ENCODE data around the gene CYB561. TPM values are rescaled to one million over a fixed set of nuclear protein-coding genes. Genes with fewer than 3 reads are reported as not detected.

Gene CYB561
- polyA plus RNA-seq, 3 donors = 5.2 to 11.8 (median 8.3) TPM

DNA sequence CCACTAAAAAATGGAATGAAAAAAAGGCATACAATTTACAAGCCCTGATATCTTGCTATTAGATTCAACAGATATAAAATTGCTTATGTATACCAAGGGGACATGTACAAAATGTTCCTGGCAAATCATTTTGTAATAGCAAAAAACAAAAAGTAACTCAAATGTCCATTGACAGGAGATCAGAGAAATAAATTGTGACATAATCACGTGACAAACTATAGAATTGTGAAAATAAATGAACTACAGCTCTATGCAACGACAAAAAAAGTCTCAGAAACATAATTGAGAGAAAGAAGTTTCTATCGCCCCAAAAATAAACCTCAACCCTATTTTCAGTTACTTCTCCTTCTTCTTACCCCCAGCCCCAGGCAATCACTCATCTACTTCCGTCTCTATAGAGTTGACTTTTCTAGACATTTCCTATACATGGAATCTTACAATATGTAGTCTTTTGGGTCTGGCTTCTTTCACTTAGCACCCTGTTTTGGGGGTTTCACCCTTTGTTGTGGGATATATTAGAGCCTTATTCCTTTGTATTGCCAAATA lies 18.7 kb upstream of the CYB561 start:
- intact Hi-C loops (cut with micrococcal nuclease) = no loop called here

DNA sequence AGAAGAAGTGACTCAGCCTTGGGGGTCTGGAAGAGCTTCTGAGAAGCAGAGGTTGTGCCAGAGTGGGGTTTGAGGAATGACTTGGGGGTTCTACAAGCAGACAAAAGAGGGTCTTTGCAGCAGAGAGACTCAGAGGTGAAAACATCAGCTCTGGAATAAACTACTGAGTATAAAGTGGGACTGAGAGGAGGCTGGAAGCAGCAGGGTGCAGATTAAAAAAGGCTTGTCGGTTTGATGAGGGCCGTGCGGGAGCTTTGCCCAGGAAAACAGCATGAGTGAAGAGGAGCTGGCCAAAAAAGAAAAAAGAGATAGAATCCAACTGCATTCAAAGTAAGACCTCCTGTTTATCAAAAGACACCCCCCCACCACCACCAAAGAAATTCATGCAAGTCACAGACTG lies 17.7 kb upstream of the CYB561 start:
- H3K4me3 Mint-ChIP-seq = no peak overlapping the region
- Histone ChIP-seq H3K9ac (ENCODE audit: insufficient read depth, low read length, poor library complexity, severe bottlenecking) (no peak overlapping the region), H3K4me2 (replicated peaks; ENCODE audit: extremely low read depth, low read length, poor library complexity, severe bottlenecking) (no peak overlapping the region), H3K36me3 (replicated peaks in 1 of 2; ENCODE audit: control insufficient read depth in 1 of 2, insufficient read depth in 2 of 2, low read length in 2 of 2) (no peaks in the 10 kb centered on the region), H4K20me1 (ENCODE audit: insufficient read depth, low read length) (no peaks in the 10 kb centered on the region), H3K79me2 (ENCODE audit: insufficient read depth, low read length) (no peaks in the 10 kb centered on the region), H3K9me3 (replicated peaks in 1 of 2; ENCODE audit: control insufficient read depth in 1 of 2, insufficient read depth in 1 of 2, low read length in 2 of 2) (no peaks in the 10 kb centered on the region), H3K27me3 (ENCODE audit: control insufficient read depth in 2 of 2, insufficient read depth in 2 of 2, low read length in 2 of 2) (no peaks in the 10 kb centered on the region), H3K4me1 (ENCODE audit: control insufficient read depth in 1 of 2, insufficient read depth in 2 of 2, low read length in 2 of 2) (peaks cover 25 to 35% of the 10 kb centered on the region in 2 donors), H2AFZ (ENCODE audit: insufficient read depth, low read depth, low read length, poor library complexity, severe bottlenecking) (no peak overlapping the region), H3K4me3 (replicated peaks in 1 of 3; ENCODE audit: low read depth in 2 of 3, low read length in 3 of 3) (no peak overlapping the region), H3K27ac (ENCODE audit: low read depth in 1 of 2, low read length in 2 of 2) (no peak overlapping the region)
- peaks cover 32% of the 10 kb centered on the region for H3K4me1 Mint-ChIP-seq
- peaks cover 0 to 2% of the 10 kb centered on the region in 2 donors for H3K36me3 Mint-ChIP-seq
- peaks cover 2 to 3% (median 3%) of the 10 kb centered on the region in 3 donors for H3K27me3 Mint-ChIP-seq (ENCODE audit: low read depth in 3 of 3)
- intact Hi-C loops (cut with micrococcal nuclease) = no loop called here
- no peak for DNase-seq
- TF ChIP-seq, protein P1, sequence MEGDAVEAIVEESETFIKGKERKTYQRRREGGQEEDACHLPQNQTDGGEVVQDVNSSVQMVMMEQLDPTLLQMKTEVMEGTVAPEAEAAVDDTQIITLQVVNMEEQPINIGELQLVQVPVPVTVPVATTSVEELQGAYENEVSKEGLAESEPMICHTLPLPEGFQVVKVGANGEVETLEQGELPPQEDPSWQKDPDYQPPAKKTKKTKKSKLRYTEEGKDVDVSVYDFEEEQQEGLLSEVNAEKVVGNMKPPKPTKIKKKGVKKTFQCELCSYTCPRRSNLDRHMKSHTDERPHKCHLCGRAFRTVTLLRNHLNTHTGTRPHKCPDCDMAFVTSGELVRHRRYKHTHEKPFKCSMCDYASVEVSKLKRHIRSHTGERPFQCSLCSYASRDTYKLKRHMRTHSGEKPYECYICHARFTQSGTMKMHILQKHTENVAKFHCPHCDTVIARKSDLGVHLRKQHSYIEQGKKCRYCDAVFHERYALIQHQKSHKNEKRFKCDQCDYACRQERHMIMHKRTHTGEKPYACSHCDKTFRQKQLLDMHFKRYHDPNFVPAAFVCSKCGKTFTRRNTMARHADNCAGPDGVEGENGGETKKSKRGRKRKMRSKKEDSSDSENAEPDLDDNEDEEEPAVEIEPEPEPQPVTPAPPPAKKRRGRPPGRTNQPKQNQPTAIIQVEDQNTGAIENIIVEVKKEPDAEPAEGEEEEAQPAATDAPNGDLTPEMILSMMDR (IDR thresholded peaks at IDR 0.05) = no peak
- H3K27ac Mint-ChIP-seq = no peak overlapping the region
- 100% methylated on average over 1 of the region's 3 CpGs for WGBS (ENCODE audit: insufficient coverage)
- no peaks in the 10 kb centered on the region for H3K9me3 Mint-ChIP-seq

More for the DNA sequence above, 18.7 kb upstream of the CYB561 start:
- H3K4me3 ChIP-seq (replicated peaks in 1 of 3; ENCODE audit: low read depth in 2 of 3, low read length in 3 of 3) = no peak overlapping the region
- no peaks in the 10 kb centered on the region for H4K20me1 ChIP-seq (ENCODE audit: insufficient read depth, low read length)
- no peaks in the 10 kb centered on the region for H3K27me3 ChIP-seq (ENCODE audit: control insufficient read depth in 2 of 2, insufficient read depth in 2 of 2, low read length in 2 of 2)
- peak overlapping the region; percentile 12 for H3K4me2 ChIP-seq (replicated peaks; ENCODE audit: extremely low read depth, low read length, poor library complexity, severe bottlenecking)
- H3K36me3 ChIP-seq (replicated peaks in 1 of 2; ENCODE audit: control insufficient read depth in 1 of 2, insufficient read depth in 2 of 2, low read length in 2 of 2) = no peaks in the 10 kb centered on the region
- H3K27me3 Mint-ChIP-seq (ENCODE audit: low read depth in 3 of 3) = peaks cover 2 to 3% (median 3%) of the 10 kb centered on the region in 3 donors
- no peak overlapping the region for H3K9ac ChIP-seq (ENCODE audit: insufficient read depth, low read length, poor library complexity, severe bottlenecking)
- H3K79me2 ChIP-seq (ENCODE audit: insufficient read depth, low read length) = no peaks in the 10 kb centered on the region
- H3K27ac ChIP-seq (ENCODE audit: low read depth in 1 of 2, low read length in 2 of 2) = no peak overlapping the region
- H3K9me3 ChIP-seq (replicated peaks in 1 of 2; ENCODE audit: control insufficient read depth in 1 of 2, insufficient read depth in 1 of 2, low read length in 2 of 2) = no peaks in the 10 kb centered on the region
- peaks cover 31% of the 10 kb centered on the region for H3K4me1 Mint-ChIP-seq
- no peak overlapping the region for H3K4me3 Mint-ChIP-seq
- TF ChIP-seq, protein P1 (IDR thresholded peaks at IDR 0.05) = no peak
- H2AFZ ChIP-seq (ENCODE audit: insufficient read depth, low read depth, low read length, poor library complexity, severe bottlenecking) = no peak overlapping the region
- H3K9me3 Mint-ChIP-seq = no peaks in the 10 kb centered on the region
- WGBS (ENCODE audit: insufficient coverage) = no CpG with 5 or more reads among the region's 4 CpGs
- H3K4me1 ChIP-seq (ENCODE audit: control insufficient read depth in 1 of 2, insufficient read depth in 2 of 2, low read length in 2 of 2) = peaks cover 25 to 35% of the 10 kb centered on the region in 2 donors
- peaks cover 0 to 2% of the 10 kb centered on the region in 2 donors for H3K36me3 Mint-ChIP-seq
- DNase-seq = peak; percentile 10 to 32 (median 23)
- H3K27ac Mint-ChIP-seq = no peak overlapping the region
